Thoracic aorta (tissue), 2 donors: ENCODE measurements around the gene PNLIPRP3. TPM values are rescaled to one million over a fixed set of nuclear protein-coding genes. Genes with fewer than 3 reads are reported as not detected.

ENCODE experiments used
- ATAC-seq: fragments of 150-250 bp; one replicate; pipeline ENCODE4 v1.8.0; 2017; ENCODE audit warnings: low read depth; ENCODE audit not compliant: insufficient number of reproducible peaks, low FRiP score
- DNase-seq: peaks from one replicate; pipeline ENCODE4 v3.0.0-alpha.2; 2020; ENCODE audit warnings: low spot score
- H3K27ac ChIP-seq, 2 donors: fragments of 200-600 bp; sonication (generic); 1 replicate in 1 of 2; 2 replicates in 1 of 2; pipeline ENCODE4 v1.5.1; 2016; ENCODE audit warnings: mild to moderate bottlenecking in 2 of 2, moderate library complexity in 2 of 2
- H3K27me3 ChIP-seq: fragments of 200-600 bp; sonication (generic); replicated peaks from 2 replicates; pipeline ENCODE4 v1.6.0; 2016; ENCODE audit warnings: mild to moderate bottlenecking; ENCODE audit not compliant: insufficient read depth
- H3K36me3 ChIP-seq: fragments of 200-600 bp; sonication (generic); one replicate; pipeline ENCODE4 v1.5.1; 2016
- H3K4me1 ChIP-seq, 2 donors: fragments of 200-600 bp; sonication (generic); 1 replicate in 1 of 2; 2 replicates in 1 of 2; pipeline versions ENCODE4 v1.5.1 to v1.6.0; 2016; ENCODE audit warnings: low read depth in 2 of 2, mild to moderate bottlenecking in 1 of 2; ENCODE audit not compliant: control insufficient read depth in 1 of 2
- H3K4me3 ChIP-seq: fragments of 200-600 bp; sonication (generic); 2 replicates; pipeline ENCODE4 v1.5.1; 2016; ENCODE audit warnings: mild to moderate bottlenecking
- H3K9me3 ChIP-seq: fragments of 200-600 bp; sonication (generic); 2 replicates; pipeline ENCODE4 v1.5.1; 2016
- CTCF ChIP-seq: fragments of 200-600 bp; sonication (generic); IDR thresholded peaks from one replicate; pipeline ENCODE4 v1.5.1; 2019; ENCODE audit warnings: antibody characterized with exemption
- total RNA-seq, 2 donors: library from RNA; depleted of rRNA; stranded (reverse); fragments of >200 nt; gene quantifications; one replicate each; pipeline versions ENCODE4 v1.1.0 to v1.2.3, GENCODE V29; 2016

The PNLIPRP3 gene
- total RNA-seq, 2 donors from 2014 or later: 1.1 TPM; not detected in 1

- ATAC-seq (no peak), DNase-seq (no peak)
- no peaks in the 10 kb centered on the region for H3K9me3 ChIP-seq
- no peaks in the 10 kb centered on the region for H3K27me3 ChIP-seq
- H3K4me1 ChIP-seq: no peaks in the 10 kb centered on the region
- H3K4me3 ChIP-seq: no peak overlapping the region
- no peak overlapping the region for H3K27ac ChIP-seq
- no peaks in the 10 kb centered on the region for H3K36me3 ChIP-seq
- TF ChIP-seq CTCF: no peak
Measured at GRCh38 chr10:116490028-116490662, 62.5 kb downstream of the PNLIPRP3 start.

- no peak overlapping the region for H3K27ac ChIP-seq
- H3K4me3 ChIP-seq: no peak overlapping the region
- no peaks in the 10 kb centered on the region for H3K9me3 ChIP-seq
- DNase-seq: no peak
- no peak for TF ChIP-seq CTCF
- no peaks in the 10 kb centered on the region for H3K36me3 ChIP-seq
- ATAC-seq: no peak
- no peaks in the 10 kb centered on the region for H3K27me3 ChIP-seq
- no peaks in the 10 kb centered on the region for H3K4me1 ChIP-seq
Measured at GRCh38 chr10:116504786-116505185, 77.1 kb downstream of the PNLIPRP3 start.

GRCh38 chr10:116510565-116510964, 82.9 kb downstream of the PNLIPRP3 start:
- no peaks in the 10 kb centered on the region for H3K9me3 ChIP-seq
- TF ChIP-seq CTCF: no peak
- no peak overlapping the region for H3K27ac ChIP-seq
- H3K36me3 ChIP-seq: no peaks in the 10 kb centered on the region
- ATAC-seq (no peak), DNase-seq (no peak)
- H3K4me1 ChIP-seq: no peaks in the 10 kb centered on the region
- no peaks in the 10 kb centered on the region for H3K27me3 ChIP-seq
- H3K4me3 ChIP-seq: no peak overlapping the region

- no peak overlapping the region for H3K4me3 ChIP-seq
- TF ChIP-seq CTCF: no peak
- DNase-seq (no peak), ATAC-seq (no peak)
- no peaks in the 10 kb centered on the region for H3K36me3 ChIP-seq
- H3K27ac ChIP-seq: no peak overlapping the region
- H3K27me3 ChIP-seq: no peaks in the 10 kb centered on the region
- no peaks in the 10 kb centered on the region for H3K4me1 ChIP-seq
- H3K9me3 ChIP-seq: no peaks in the 10 kb centered on the region
Measured at GRCh38 chr10:116511365-116511764, 83.7 kb downstream of the PNLIPRP3 start.

- TF ChIP-seq CTCF: peak; percentile 60
- DNase-seq (no peak), ATAC-seq (no peak)
- Histone ChIP-seq H3K4me1 (no peaks in the 10 kb centered on the region), H3K9me3 (no peaks in the 10 kb centered on the region), H3K36me3 (no peaks in the 10 kb centered on the region), H3K27ac (no peak overlapping the region), H3K4me3 (no peak overlapping the region), H3K27me3 (no peaks in the 10 kb centered on the region)
Measured at GRCh38 chr10:116521424-116522290, 94.0 kb downstream of the PNLIPRP3 start.
